SK-N-SH treated with all-trans-retinoic acid at 6 μM for 48 hours (cell line): Measurements from ENCODE around the gene LAMB4.

ENCODE experiments used
- ARNTL ChIP-seq: fragments of 450-650 bp; formaldehyde crosslinking; IDR thresholded peaks from 2 replicates; pipeline ENCODE4 v1.5.0; 2020; ENCODE audit warnings: low read depth, mild to moderate bottlenecking, moderate library complexity, borderline replicate concordance
- BACH2 ChIP-seq: fragments of 250-450 bp; sonication (Bioruptor Pico); IDR thresholded peaks from 2 replicates; pipeline ENCODE4 v1.9.0; 2021; ENCODE audit warnings: mild to moderate bottlenecking, borderline replicate concordance
- ISL1 ChIP-seq: fragments of 250-450 bp; sonication (Bioruptor Pico); IDR thresholded peaks from 2 replicates; pipeline ENCODE4 v2.1.2; 2022; ENCODE audit warnings: mild to moderate bottlenecking, moderate library complexity
- POU6F1 ChIP-seq: fragments of 250-450 bp; sonication (Bioruptor Pico); IDR thresholded peaks from 2 replicates; pipeline ENCODE4 v1.8.0; 2021; ENCODE audit warnings: low read depth, mild to moderate bottlenecking, moderate library complexity, borderline replicate concordance
- ZFP3 ChIP-seq: fragments of 250-450 bp; sonication (Bioruptor Pico); IDR thresholded peaks from 2 replicates; pipeline ENCODE4 v1.5.0; 2020; ENCODE audit warnings: mild to moderate bottlenecking, moderate library complexity
- ZNF565 ChIP-seq: fragments of 450-650 bp; formaldehyde crosslinking; conservative IDR thresholded peaks from 2 replicates; pipeline ENCODE4 v1.5.0; 2020; ENCODE audit warnings: low read depth, mild to moderate bottlenecking, moderate library complexity
- TF ChIP-seq, protein P1 (sequence below): fragments of 250-450 bp; sonication (Bioruptor Pico); IDR thresholded peaks from 2 replicates; pipeline ENCODE4 v1.8.0; 2020; ENCODE audit warnings: mild to moderate bottlenecking, moderate library complexity, borderline replicate concordance
- TF ChIP-seq, protein P2 (sequence below): fragments of 250-450 bp; sonication (Bioruptor Pico); IDR thresholded peaks from 2 replicates; pipeline ENCODE4 v1.5.1; 2021; ENCODE audit warnings: mild to moderate bottlenecking, moderate library complexity

DNA sequence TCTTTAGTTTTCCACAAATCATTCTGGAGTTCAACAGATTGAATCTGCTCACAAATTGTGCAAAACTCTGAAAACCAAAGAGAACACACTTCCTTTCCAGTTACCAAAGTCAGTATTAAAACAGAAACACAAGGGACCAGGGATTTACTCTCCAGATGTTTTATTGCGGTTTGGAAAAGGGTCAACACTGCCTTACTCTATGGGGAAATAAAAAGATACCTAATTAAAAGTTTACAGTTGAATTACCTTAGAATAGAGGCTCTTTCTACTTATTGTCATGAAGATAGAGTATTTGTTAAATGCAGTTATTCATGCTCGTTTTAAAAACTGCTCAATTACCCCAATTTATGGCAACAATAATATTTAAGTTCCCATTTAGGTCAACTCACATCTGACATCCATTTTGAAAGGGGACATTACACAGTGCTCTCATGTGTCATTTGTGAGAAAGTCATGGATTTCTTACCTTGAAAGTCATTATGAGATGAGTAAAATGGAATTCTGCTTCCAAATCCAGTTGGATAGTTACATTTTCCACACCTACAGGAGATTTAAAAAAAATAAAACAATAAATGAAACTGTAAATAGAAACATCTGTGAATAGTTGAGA lies 135.6 kb downstream of the LAMB4 start:
- TF ChIP-seq BACH2 (CRISPR knock-in tag) (no peak), ZFP3 (no peak), ZNF565 (CRISPR knock-in tag) (no peak), ARNTL (CRISPR knock-in tag) (no peak), POU6F1 (CRISPR knock-in tag) (no peak), ISL1 (CRISPR knock-in tag) (no peak)
- TF ChIP-seq, protein P1, sequence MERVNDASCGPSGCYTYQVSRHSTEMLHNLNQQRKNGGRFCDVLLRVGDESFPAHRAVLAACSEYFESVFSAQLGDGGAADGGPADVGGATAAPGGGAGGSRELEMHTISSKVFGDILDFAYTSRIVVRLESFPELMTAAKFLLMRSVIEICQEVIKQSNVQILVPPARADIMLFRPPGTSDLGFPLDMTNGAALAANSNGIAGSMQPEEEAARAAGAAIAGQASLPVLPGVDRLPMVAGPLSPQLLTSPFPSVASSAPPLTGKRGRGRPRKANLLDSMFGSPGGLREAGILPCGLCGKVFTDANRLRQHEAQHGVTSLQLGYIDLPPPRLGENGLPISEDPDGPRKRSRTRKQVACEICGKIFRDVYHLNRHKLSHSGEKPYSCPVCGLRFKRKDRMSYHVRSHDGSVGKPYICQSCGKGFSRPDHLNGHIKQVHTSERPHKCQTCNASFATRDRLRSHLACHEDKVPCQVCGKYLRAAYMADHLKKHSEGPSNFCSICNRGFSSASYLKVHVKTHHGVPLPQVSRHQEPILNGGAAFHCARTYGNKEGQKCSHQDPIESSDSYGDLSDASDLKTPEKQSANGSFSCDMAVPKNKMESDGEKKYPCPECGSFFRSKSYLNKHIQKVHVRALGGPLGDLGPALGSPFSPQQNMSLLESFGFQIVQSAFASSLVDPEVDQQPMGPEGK (CRISPR knock-in tag): no peak
- TF ChIP-seq, protein P2, sequence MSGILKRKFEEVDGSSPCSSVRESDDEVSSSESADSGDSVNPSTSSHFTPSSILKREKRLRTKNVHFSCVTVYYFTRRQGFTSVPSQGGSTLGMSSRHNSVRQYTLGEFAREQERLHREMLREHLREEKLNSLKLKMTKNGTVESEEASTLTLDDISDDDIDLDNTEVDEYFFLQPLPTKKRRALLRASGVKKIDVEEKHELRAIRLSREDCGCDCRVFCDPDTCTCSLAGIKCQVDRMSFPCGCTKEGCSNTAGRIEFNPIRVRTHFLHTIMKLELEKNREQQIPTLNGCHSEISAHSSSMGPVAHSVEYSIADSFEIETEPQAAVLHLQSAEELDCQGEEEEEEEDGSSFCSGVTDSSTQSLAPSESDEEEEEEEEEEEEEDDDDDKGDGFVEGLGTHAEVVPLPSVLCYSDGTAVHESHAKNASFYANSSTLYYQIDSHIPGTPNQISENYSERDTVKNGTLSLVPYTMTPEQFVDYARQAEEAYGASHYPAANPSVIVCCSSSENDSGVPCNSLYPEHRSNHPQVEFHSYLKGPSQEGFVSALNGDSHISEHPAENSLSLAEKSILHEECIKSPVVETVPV (CRISPR knock-in tag): no peak
